ENCODE measurements around the gene SLC17A8.
"Not testable (repeated sequence)": the region's sequence is repeated elsewhere in the genome, so short reads cannot be mapped to it uniquely, and the experiment has no call there.

The SLC17A8 gene

DNA sequence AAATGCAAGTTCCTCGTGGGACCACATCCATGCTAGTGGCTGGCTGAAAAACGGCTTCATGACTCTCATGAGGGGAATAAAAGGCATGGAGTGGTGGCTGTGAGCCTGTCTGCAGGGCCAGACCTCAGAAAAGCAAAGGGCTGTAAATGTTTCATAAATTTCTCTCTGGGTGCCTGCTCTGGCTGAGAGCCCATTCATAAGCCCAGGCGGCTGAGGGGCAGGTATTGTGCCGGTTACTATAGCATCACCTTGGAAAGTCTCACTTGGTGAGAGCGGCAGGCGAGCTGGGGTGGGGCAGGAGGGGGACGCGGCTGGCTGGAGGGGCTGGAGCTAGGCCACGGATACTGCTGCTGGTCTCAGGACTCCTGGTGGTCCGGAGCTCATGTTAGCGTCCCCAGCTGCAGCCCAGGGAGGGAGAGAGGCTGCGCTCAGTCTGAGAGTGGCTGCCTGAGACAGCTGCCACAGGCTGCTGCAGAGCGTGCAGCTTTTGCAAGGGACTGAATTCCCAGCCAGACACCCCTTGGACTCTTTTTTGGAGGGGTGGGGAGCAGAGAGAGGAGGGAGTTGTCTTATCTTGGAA lies at the start of gene SLC17A8:
SLC17A8 (plus strand) TSS at position 431 of the 580 bp plus-strand sequence. CDS start 318 bp downstream, outside the sequence.
- no peak for DNase-seq (ENCODE audit: low read depth)

DNA sequence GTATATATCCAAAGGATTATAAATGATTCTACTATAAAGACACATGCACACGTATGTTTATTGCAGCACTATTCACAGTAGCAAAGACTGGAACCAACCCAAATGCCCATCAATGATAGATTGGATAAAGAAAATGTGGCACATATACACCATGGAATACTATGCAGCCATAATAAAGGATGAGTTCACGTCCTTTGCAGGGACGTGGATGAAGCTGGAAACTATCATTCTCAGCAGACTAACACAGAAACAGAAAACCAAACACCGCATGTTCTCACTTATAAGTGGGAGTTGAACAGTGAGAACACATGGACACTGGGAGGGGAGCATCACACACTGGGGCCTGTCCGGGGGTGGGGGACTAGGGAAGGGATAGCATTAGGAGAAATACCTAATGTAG lies 48.7 kb upstream of the SLC17A8 start:
- not testable (repeated sequence) for DNase-seq (ENCODE audit: low read depth)

DNA sequence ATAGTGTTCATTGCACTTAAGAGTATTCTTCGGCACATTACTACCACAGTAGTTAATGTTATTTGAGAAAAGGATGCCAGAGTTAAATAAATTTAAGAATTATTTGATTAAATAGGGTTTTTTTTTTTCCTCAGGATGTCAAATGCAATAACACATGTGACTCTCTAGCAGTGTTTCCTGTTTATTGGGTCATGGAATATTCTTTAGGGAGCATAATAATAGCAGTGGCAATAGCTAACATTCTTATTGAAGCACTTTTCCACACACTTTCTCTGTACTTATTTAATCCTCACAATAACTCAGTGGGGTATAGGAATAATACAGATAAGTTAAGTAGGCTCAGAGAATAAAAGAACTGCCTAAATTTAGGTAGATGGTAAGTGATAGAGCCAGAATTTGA lies 45.6 kb upstream of the SLC17A8 start:
- DNase-seq (ENCODE audit: low read depth), result no peak

DNA sequence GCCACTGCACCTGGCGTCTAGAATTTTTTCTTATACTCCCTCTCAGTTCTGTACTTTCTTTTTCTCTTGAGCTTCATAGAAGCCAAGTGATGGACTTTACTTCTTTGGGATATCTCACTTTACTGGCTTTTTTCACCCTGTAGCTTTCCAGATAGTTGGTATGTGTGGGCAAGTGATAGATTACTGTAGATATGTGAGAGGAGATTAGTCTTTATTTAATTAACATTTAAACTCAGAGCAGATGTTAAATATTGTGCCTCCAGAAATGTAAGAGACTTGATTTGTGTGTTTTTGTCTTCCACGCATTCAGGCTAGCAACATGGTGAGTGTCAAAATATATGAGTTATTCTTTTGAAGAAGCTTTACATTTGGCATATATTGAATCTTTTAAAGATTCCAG lies 39.5 kb upstream of the SLC17A8 start:
- no peak for DNase-seq (ENCODE audit: low read depth)

DNA sequence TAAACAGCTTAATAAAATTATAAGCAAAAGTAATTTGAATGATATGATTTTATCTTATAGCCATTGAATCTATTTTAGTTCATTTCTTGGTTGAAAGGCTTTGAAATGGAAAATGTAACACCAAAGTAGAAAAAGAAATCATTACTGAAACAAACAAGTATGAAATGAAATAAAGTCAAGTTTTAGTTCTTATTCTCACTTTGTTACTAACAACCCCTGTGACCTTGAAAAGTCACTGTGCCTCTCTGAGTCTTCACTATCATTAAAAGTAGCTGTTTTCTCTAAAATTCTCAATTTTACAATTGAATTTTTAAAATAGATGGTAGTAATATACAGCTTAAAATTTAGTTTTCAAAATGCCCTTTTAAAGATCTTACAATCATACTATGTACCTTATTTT lies 32.4 kb upstream of the SLC17A8 start:
- DNase-seq (ENCODE audit: low read depth), result no peak

DNA sequence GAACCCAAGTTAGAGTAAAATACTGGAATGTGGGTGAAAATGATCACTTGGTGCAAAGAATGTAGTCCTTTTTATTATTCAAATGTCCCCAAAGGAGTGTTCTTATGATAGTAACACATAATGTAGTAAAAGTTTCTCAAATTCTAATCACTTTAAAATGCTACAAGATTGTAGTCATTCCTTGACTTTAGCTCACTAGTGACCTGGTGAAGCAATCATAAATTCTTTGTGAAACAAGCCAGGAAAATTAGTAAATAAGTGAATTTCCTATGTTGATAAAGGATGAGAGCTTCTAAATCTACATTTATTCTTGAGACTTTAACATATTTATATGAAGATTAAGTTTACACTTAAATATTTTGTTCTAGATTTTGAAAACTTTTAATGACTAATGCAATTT lies 30.7 kb upstream of the SLC17A8 start:
- DNase-seq (ENCODE audit: low read depth), result no peak

DNA sequence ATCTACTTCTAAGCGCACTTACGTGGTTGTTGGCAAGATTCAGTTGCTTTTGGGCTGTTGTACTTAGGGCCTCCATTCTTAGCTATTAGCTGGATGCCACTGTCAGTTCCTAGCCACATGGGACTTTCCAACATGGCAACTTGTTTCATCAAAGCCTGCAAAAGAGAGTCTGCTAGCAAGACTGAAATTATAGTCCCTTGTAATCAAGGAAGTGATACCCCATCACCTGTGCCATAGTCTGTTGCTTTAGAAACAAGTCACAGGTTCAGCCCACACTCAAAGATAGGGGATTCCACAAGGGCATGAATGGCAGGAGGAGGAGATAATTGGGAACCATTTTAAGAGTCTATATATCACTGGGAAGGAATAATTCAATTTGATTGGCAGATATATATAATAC lies 27.1 kb upstream of the SLC17A8 start:
- DNase-seq (ENCODE audit: low read depth), result no peak

DNA sequence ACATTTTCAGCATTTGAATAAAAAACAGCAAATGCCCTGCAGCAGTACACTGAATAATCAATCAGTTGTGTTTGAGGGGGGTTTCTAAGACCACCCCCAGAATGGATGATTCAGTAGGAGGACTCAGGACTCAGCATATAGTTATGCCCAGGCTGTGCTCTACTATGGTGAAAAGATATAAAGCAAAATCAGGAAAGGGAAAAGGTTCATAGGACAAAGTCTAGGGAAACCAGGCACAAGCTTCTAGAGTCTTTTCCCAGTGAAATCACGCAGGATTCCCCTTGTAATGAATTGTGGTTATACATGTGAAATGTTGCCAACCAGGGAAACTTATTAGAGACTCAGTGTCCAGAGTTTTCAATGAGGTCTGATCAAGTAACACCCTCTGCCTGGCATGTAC lies 25.0 kb upstream of the SLC17A8 start:
- no peak for DNase-seq (ENCODE audit: low read depth)

DNA sequence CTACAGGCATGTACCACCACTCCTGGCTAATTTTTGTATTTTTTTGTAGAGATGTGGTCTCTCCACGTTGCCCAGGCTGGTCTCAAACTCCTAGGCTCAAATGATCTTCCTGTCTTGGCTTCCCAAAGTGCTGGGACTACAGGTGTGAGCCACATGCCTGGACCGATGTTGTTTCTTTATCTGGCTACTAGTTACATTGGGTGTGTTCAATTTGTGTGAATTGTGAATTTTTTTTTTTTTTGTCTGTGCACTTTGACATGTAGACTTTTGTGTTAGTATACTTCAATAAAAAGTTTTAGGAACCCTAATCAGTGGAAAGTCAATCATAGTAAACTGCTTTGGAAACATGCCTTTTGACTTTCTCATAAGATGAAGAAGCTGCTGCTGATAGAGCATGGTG lies 24.0 kb upstream of the SLC17A8 start:
- no peak for DNase-seq (ENCODE audit: low read depth)

DNA sequence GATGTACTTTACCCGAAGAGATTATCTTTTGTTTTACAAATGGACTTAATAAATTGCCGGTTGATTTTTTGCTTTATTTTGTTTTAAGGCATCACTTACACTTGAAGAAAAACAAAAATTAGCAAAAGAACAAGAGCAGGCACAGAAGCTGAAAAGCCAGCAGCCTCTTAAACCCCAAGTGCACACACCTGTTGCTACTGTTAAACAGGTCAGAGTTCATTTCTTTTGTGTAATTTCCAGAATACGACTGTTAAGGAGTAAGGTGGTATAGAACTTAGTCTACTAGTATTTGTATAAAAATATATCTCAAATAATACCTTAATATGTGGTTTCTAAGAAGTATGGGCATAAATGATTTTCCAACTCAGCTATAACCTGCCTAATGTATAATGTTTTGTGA lies 19.6 kb upstream of the SLC17A8 start:
- DNase-seq (ENCODE audit: low read depth), result no peak

DNA sequence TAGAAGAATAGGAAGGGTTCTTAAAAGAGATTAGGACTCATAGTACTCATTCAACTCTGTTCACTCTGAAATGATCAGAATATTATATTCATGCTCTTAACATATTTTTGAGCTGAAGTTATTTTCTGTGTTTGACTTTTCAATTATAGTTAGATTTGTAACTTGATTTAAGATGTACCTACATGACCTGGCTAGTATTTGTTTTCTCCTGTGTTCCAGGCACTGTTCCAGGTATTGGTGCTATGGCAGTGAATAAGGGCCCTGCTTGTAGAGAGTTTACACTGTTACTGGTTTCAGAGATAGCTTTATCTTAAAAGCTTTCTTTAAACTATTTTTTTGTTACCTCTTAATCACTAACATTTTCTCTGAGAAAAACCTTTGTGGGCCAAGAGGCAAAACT lies 19.1 kb upstream of the SLC17A8 start:
- no peak for DNase-seq (ENCODE audit: low read depth)

DNA sequence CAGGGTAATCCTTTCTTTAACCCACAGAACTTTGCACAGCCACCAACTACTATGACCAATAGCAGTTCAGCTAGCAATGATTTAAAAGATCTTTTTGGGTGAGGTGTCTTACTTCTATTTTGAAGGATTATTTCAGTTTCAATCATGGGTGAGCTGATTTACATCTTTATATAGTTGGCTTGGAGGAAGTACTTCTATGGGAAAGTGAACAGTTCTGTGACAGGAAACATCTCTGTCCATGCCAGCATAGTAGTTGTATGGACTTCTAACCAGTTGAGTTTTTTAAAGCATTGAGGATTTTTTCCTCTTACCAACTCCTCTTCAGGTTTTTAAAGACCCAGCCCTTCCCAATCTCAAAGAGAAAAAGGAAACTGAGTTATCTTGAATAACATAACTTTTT lies 17.8 kb upstream of the SLC17A8 start:
- no peak for DNase-seq (ENCODE audit: low read depth)

DNA sequence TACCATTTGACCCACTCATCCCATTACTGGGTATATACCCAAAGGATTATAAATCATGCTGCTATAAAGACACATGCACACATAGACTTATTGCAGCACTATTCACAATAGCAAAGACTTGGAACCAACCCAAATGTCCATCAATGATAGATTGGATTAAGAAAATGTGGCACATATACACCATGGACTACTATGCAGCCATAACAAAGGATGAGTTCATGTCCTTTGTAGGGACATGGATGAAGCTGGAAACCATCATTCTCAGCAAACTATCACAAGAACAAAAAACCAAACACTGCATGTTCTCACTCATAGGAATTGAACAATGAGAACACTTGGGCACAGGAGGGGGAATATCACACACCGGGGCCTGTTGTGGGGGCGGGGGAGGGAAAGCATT lies 14.0 kb upstream of the SLC17A8 start:
- not testable (repeated sequence) for DNase-seq (ENCODE audit: low read depth)

DNA sequence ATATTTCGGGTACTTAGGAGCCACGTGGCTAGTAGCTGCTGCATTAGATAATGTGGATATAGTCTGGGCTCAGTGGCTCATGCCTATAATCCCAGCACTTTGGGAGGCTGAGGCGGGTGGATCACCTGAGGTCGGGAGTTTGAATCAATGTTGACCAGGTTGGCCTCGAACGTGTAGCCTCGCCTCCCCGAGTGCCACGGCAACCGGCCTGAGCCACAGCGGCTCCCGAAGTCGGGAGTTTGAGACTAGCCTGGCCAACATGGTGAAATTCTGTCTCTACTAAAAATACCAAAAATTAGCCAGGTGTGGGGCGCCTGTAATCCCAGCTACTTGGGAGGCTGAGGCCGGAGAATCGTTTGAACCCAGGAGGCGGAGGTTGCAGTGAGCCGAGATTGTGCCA lies 12.5 kb upstream of the SLC17A8 start:
- DNase-seq (ENCODE audit: low read depth), result not testable (repeated sequence)

DNA sequence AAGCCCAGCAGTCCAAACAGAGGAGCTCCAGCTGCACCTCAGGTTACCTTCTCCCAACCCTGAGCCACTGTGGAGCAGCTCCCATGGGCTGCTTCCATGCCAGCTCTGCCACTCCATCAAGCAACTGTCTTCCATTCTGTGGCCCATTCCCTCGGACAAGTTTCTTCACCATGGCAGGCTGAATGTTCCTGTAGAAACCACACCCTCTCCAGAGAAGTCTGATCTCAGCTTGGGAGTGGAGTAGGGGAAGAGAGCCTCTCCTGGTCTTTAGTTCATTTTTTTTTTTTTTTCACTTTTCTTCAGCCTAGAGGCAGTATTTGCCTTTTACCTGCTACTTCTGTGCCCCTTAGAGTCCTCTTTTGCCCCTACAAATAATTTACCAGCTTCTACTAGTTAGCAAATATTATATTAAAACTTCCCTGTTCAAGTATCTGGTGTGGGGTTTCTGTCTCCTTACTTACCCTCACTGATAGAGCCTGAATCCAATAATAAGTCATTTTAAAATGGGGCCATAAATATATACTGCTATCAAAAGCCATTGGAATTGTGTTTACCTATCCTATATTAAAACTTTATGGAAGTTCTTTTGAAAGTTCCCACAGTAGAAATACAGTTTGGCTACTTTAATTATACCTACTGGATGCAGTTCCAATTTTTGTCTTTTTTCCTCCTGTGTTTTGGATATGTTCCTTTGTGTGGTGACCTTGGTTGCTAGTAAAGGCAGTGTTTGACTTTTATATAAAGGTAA lies 11.7 kb upstream of the SLC17A8 start:
- DNase-seq (ENCODE audit: low read depth), result no peak

DNA sequence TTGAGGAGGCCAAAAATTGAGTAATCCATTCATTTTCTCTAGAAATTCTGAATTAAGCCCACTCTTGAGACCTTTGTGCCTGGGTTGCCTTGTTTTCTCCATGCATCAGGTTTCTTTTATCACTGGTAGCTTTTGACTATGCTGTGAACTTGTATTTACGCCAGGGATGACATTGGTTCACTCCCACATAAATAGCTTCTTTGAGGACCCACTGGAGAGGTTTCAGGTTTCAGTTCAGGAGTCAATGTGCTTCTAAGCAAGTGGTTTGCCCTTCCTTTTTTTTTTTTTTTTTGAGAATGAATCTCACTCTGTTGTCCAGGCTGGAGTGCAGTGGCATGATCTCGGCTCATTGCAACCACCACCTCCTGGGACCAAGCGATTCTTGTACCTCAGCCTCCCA lies 10.2 kb upstream of the SLC17A8 start:
- no peak for DNase-seq (ENCODE audit: low read depth)

DNA sequence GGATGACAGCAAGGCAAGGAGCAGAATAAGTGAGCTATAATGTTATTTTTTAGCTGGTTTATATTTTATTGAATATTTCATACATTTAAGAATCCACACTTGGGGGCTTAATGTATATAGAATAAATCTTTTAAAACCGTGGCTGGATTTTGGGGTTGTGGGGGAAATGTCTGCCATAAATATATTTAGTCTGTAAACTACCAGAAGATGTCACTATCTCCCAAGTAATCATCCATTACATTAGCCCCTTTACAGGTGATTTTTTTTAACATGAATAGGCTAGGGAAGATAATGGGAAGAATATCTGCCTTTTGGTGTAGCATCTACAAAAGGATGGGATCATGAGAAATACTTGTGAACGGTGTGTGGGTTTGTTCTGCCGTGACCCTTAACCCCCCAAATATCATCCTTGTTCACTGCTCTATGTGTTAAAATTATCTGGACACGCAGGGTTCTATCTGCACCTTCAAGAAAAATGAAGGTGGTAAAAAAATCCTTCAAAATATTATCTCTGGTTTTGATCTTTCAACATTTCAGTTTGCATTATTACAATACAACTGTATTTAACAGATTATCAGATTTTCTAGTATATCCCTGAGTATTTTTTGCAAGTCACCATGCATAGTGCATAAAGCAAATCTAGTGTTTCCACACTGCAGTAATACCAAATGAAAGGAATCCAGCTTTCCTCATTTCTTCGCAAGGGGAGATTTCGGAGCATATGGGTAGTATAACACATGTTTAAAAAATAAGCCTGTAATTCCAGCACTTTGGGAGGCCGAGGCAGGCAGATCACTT lies 8.0 kb upstream of the SLC17A8 start:
- no peak for DNase-seq (ENCODE audit: low read depth)

DNA sequence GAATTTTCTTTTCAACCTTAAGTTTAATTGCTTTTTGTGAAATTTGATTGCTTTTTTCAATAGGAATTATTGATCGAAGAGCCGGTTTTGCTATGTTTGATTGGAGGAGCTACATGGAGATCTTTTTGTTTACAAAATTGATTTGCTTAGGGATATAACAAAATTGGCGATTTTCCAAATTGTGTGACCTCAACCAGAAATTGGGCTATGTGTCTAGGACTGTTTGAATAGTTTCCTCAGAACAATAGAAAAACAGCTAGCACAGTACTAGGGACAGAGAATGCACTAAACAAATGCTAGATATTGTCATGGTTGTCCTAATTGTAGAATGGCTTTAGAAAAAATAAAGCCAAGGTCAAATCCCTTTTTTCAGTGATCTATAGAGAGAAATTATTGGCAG lies 2.4 kb downstream of the SLC17A8 start:
- no peak for DNase-seq (ENCODE audit: low read depth)

DNA sequence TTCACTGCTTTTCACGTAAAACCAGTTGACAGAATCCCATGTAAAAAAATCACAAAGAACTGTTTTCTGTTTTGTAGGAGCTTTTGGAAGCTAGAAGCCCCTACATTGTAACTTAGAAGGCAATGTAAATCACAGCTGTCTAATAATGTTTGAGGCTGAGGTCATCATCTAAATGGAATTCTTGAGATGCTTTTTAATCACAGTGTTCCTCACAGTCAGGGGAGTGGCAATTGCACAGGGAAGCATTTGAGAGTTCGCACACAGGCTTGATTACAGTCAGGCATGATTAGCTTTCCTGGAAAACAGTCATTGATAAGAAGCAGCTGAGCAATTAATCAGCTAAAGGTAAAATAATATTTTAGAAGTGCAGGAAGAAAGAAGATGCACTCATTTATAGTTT lies 2.9 kb downstream of the SLC17A8 start:
- no peak for DNase-seq (ENCODE audit: low read depth)

DNA sequence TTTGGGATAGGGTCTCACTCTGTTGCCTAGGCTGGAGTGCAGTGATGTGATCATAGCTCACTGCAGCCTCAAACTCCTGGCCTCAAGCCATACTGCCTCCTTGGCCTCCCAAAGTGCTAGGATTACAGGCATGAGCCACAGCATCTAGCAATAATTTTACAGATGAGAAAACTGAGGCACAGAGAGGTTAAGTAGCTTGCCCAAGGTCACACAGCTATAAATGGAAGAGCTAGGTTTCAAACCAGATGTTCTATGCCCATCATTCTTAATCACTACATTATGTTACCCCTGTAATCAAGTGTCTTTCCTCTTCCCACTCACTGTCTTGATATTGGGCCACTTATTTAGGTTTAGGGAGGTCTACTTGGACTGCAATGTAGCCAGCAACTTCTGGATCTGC lies 3.6 kb downstream of the SLC17A8 start:
- no peak for DNase-seq (ENCODE audit: low read depth)

DNA sequence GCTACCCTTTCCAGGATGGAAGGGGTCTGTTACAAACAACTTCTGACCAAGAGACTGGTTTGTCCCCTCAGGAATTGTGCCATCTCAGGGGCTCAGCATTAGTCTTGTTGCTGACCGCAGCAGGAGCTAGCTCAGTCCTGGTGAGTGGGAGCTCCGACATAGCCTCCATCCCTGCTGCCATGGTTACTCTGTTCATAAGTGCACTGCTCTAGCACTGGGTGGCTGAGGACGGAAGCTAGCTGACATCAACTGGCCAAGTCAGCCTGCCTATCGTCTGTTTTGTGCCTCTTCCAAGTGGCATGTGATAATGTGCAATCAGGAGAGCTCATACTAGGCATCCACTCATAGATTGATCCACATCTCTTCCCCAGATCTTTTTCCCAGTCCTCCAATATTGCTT lies 7.5 kb downstream of the SLC17A8 start:
- no peak for DNase-seq (ENCODE audit: low read depth)

DNA sequence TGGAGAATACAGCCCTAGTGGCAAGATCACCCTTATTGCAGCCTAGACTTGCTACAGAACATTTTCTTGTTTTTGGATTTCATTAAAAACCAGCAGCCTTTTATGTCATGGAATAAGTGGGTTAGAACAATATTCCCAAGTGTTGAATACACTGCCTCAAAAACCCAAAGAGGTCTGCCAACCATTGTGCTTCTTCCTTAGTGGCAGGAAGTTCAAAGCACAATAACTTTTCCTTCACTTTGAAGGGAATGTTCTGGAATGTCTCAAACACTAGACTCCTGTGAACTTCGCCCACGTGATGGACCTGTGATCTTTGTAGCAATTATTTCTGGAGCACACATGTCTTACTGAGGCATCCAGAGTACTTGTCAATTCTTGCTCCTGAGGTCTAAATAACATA lies 8.5 kb downstream of the SLC17A8 start:
- DNase-seq (ENCODE audit: low read depth), result no peak

DNA sequence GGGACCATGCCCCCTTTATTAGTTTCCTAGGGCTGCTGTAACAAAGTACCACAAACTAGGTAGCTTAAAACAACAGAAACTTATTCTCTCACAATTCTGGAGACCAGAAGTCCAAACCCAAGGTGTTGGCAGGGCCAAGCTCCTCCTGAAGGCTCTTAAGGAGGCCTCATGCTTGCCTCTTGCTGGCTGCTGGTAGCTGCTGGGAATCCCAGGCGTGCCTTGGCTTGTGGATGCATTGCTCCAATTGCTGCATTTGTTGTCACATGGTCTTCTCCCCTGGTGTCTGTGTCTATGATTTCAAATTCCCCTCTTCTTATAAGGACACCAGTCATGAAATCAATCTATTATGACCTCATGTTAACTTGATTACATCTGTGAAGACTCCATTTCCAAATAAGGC lies 11.2 kb downstream of the SLC17A8 start:
- DNase-seq (ENCODE audit: low read depth), result no peak

Measured in activated gamma-delta T cell treated with anti-CD3 and anti-CD28 coated beads, Interleukin-2, amount 50 U/mL, for 16 hours (primary cell).